HEK293T (cell line): ENCODE measurements around the gene SLC30A5.

Experiments used
- ARNT ChIP-seq: fragments of 450-650 bp; IDR thresholded peaks from 2 replicates; pipeline ENCODE4 v1.6.1; 2017; ENCODE audit warnings: mild to moderate bottlenecking
- CTBP1 ChIP-seq: fragments of 450-650 bp; IDR thresholded peaks from 2 replicates; pipeline ENCODE4 v1.6.1; 2016; ENCODE audit warnings: borderline replicate concordance
- ELF4 ChIP-seq: fragments of 450-650 bp; IDR thresholded peaks from 2 replicates; pipeline ENCODE4 v1.6.1; 2017; ENCODE audit warnings: antibody characterized with exemption
- FOXA1 ChIP-seq: fragments of 450-650 bp; IDR thresholded peaks from 2 replicates; pipeline ENCODE4 v1.6.1; 2016; ENCODE audit warnings: mild to moderate bottlenecking
- FOXK2 ChIP-seq: fragments of 450-650 bp; IDR thresholded peaks from 2 replicates; pipeline ENCODE4 v1.6.1; 2016; ENCODE audit warnings: mild to moderate bottlenecking
- FOXM1 ChIP-seq: fragments of 450-650 bp; IDR thresholded peaks from 2 replicates; pipeline ENCODE4 v1.6.1; 2017; ENCODE audit warnings: mild to moderate bottlenecking, borderline replicate concordance
- L3MBTL2 ChIP-seq: fragments of 450-650 bp; conservative IDR thresholded peaks from 2 replicates; pipeline ENCODE4 v1.6.1; 2016; ENCODE audit warnings: mild to moderate bottlenecking
- LEF1 ChIP-seq: fragments of 450-650 bp; IDR thresholded peaks from 2 replicates; pipeline ENCODE4 v1.6.1; 2017; ENCODE audit warnings: mild to moderate bottlenecking, borderline replicate concordance
- NFRKB ChIP-seq: fragments of 450-650 bp; IDR thresholded peaks from 2 replicates; pipeline ENCODE4 v1.6.1; 2016; ENCODE audit warnings: mild to moderate bottlenecking, moderate library complexity
- SP1 ChIP-seq: fragments of 450-650 bp; IDR thresholded peaks from 2 replicates; pipeline ENCODE4 v1.6.1; 2017
- SUZ12 ChIP-seq: fragments of 450-650 bp; IDR thresholded peaks from 2 replicates; pipeline ENCODE4 v1.6.1; 2016; ENCODE audit warnings: mild to moderate bottlenecking
- TARDBP ChIP-seq: fragments of 450-650 bp; IDR thresholded peaks from 2 replicates; pipeline ENCODE4 v1.6.1; 2016
- ZNF384 ChIP-seq: fragments of 450-650 bp; IDR thresholded peaks from 2 replicates; pipeline ENCODE4 v1.6.1; 2016
- TF ChIP-seq, protein P1 (sequence below): fragments of 450-650 bp; IDR thresholded peaks from 2 replicates; pipeline ENCODE4 v1.6.1; 2016

DNA sequence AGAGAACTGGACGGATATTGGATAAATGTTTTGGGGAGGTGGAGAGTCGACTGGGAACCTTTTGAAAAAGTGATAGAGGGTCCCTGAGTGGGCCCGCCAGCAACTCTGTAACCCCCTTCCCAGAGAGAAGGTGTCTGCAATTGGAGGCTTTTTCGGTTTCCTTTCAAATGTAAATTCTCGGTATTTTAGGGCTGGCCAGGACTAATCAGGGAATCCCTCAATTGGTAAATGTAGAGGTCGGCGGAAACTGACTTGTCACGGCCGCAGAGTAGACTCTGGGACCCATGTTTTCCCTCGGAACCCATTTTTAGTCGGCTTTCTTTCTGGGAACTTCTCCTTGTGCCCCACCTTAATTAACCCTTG lies 73.7 kb downstream of the SLC30A5 start:
- TF ChIP-seq NFRKB (no peak), ARNT (no peak), SP1 (no peak), LEF1 (no peak), FOXK2 (no peak), SUZ12 (no peak), L3MBTL2 (no peak), CTBP1 (no peak), TARDBP (no peak), ZNF384 (no peak), ELF4 (no peak), FOXA1 (no peak), FOXM1 (no peak)
- TF ChIP-seq, protein P1, sequence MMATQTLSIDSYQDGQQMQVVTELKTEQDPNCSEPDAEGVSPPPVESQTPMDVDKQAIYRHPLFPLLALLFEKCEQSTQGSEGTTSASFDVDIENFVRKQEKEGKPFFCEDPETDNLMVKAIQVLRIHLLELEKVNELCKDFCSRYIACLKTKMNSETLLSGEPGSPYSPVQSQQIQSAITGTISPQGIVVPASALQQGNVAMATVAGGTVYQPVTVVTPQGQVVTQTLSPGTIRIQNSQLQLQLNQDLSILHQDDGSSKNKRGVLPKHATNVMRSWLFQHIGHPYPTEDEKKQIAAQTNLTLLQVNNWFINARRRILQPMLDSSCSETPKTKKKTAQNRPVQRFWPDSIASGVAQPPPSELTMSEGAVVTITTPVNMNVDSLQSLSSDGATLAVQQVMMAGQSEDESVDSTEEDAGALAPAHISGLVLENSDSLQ: no peak
